Measurements from ENCODE around the gene PRDM16. TPM values are rescaled to one million over a fixed set of nuclear protein-coding genes. Genes with fewer than 3 reads are reported as not detected.

The PRDM16 gene
- polyA plus RNA-seq, 1 of the 3 experiments (the other 2 are of a cell fraction) = not detected

DNA sequence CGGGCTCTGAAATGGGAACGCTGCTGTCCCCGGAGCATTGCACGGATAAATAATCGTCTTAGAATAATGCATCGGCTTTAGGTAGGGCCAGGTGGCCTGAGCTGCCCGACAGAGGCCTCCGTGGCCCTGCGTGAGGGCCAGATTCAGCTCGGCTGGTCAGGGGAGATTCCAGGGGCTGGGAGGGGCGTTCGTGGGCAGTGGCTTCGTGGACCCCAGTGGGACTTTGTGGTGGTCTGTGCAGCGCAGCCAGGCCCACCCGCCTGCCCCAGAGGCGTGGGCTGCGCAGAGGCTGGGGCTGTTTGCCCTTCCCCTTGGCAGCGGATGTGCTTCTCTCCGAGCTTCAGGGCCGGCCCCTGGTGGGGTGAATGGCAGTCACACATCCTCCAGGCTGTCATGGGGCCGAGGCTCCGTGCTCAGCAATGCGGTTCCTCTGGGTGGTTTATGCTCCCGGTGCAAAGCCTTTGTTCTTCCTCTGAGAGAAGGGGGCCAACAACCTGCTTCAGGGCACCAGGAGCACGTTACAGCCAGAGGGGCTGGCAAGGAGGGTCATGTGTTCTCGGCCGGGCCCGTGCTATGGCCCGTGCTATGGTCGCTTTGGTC lies 104.5 kb downstream of the PRDM16 start (continued):
- TF ChIP-seq, protein P1, sequence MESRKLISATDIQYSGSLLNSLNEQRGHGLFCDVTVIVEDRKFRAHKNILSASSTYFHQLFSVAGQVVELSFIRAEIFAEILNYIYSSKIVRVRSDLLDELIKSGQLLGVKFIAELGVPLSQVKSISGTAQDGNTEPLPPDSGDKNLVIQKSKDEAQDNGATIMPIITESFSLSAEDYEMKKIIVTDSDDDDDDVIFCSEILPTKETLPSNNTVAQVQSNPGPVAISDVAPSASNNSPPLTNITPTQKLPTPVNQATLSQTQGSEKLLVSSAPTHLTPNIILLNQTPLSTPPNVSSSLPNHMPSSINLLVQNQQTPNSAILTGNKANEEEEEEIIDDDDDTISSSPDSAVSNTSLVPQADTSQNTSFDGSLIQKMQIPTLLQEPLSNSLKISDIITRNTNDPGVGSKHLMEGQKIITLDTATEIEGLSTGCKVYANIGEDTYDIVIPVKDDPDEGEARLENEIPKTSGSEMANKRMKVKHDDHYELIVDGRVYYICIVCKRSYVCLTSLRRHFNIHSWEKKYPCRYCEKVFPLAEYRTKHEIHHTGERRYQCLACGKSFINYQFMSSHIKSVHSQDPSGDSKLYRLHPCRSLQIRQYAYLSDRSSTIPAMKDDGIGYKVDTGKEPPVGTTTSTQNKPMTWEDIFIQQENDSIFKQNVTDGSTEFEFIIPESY (IDR thresholded peaks at IDR 0.05; ENCODE audit: borderline replicate concordance, low read depth) = no peak
- TF ChIP-seq TEAD4 (IDR thresholded peaks at IDR 0.05; ENCODE audit: borderline replicate concordance, insufficient read depth) = no peak
- no peak for TF ChIP-seq SIN3A (IDR thresholded peaks at IDR 0.05; ENCODE audit: borderline replicate concordance, low read depth, low read length)
- no peak for TF ChIP-seq TCF12 (IDR thresholded peaks at IDR 0.05)
- no peak for TF ChIP-seq POLR2AphosphoS5 (IDR thresholded peaks at IDR 0.05; ENCODE audit: low read depth, low read length)
- TF ChIP-seq FOSL2 (IDR thresholded peaks at IDR 0.05; ENCODE audit: borderline replicate concordance, low read depth) = no peak
- TF ChIP-seq, protein P2, sequence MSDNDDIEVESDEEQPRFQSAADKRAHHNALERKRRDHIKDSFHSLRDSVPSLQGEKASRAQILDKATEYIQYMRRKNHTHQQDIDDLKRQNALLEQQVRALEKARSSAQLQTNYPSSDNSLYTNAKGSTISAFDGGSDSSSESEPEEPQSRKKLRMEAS (IDR thresholded peaks at IDR 0.05; ENCODE audit: low read depth) = no peak
- TF ChIP-seq YY1 (IDR thresholded peaks at IDR 0.05; ENCODE audit: low read depth) = no peak
- no peak for TF ChIP-seq RFX5 (IDR thresholded peaks at IDR 0.05; ENCODE audit: low read length)
- TF ChIP-seq, protein P3, sequence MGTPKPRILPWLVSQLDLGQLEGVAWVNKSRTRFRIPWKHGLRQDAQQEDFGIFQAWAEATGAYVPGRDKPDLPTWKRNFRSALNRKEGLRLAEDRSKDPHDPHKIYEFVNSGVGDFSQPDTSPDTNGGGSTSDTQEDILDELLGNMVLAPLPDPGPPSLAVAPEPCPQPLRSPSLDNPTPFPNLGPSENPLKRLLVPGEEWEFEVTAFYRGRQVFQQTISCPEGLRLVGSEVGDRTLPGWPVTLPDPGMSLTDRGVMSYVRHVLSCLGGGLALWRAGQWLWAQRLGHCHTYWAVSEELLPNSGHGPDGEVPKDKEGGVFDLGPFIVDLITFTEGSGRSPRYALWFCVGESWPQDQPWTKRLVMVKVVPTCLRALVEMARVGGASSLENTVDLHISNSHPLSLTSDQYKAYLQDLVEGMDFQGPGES (IDR thresholded peaks at IDR 0.05; ENCODE audit: low read depth, low read length) = no peak

DNA sequence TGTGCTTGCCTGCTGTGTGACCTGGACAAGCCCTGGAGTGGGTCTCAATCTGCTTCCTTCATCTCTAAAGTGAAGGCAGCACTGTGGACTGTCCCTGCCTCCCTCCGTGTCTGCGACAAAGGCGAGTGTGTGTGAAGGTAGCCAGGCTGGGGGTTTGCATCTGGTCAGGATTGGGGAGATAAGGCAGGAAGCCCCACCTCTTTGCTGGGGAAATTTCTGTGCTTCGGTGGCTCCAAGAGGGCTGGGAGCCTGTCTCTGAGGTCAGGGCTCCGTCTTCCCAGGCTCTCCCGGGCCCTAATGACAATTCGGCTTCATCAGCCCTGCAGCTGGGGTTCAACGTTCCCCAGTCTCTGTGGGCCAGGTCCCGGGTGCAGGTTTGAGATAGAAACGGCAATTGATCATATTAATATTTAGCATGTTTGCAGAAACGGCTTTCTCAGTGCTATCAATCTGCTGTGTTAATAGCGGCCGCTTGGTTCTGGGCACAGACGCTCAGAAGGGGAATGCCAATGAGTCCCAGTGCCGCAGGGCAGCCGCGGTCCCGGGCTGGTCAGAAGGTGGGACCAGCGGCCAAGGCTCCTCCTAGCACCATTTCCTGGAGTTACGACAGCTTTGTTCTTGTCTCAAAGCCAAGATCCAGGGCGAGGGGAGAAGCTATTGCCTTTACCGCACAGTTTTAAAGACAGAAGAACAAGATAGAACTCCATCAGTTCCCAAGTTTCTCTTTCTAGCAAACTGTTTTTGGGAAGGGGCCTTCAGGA lies 105.7 kb downstream of the PRDM16 start:
- no peak for DNase-seq
- Histone ChIP-seq H3K79me2 (ENCODE audit: insufficient read depth) (no peaks in the 10 kb centered on the region), H3K9me3 (no peaks in the 10 kb centered on the region), H4K20me1 (ENCODE audit: insufficient read depth) (no peaks in the 10 kb centered on the region), H3K27ac (ENCODE audit: low read depth in 2 of 2, low read length in 1 of 2) (no peak overlapping the region), H3K36me3 (replicated peaks in 1 of 2; ENCODE audit: control insufficient read depth in 1 of 2, insufficient read depth in 2 of 2, low read length in 1 of 2) (no peaks in the 10 kb centered on the region), H3F3A (replicated peaks; ENCODE audit: insufficient read depth) (no peaks in the 10 kb centered on the region), H3K9me2 (no peaks in the 10 kb centered on the region), H3K9ac (no peak overlapping the region), H3K27me3 (ENCODE audit: insufficient read depth) (no peaks in the 10 kb centered on the region), H3K4me3 (ENCODE audit: low read depth in 2 of 2, low read length in 1 of 2) (no peak overlapping the region), H3K4me2 (no peak overlapping the region), H3K4me1 (ENCODE audit: control insufficient read depth in 1 of 2, insufficient read depth in 2 of 2, low read depth in 1 of 2, low read length in 1 of 2) (peaks cover 0 to 4% of the 10 kb centered on the region in 2 experiments; a peak in 1 of 4 replicates), H2AFZ (ENCODE audit: low read depth) (no peak overlapping the region)
- TF ChIP-seq, protein P4, sequence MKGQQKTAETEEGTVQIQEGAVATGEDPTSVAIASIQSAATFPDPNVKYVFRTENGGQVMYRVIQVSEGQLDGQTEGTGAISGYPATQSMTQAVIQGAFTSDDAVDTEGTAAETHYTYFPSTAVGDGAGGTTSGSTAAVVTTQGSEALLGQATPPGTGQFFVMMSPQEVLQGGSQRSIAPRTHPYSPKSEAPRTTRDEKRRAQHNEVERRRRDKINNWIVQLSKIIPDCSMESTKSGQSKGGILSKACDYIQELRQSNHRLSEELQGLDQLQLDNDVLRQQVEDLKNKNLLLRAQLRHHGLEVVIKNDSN (IDR thresholded peaks at IDR 0.05; ENCODE audit: borderline replicate concordance, low read depth) = no peak
- TF ChIP-seq, protein P3 (IDR thresholded peaks at IDR 0.05; ENCODE audit: low read depth, low read length) = no peak
- TF ChIP-seq TEAD4 (IDR thresholded peaks at IDR 0.05; ENCODE audit: borderline replicate concordance, insufficient read depth) (no peak), GABPA (IDR thresholded peaks at IDR 0.05; ENCODE audit: low read depth) (no peak), RAD21 (IDR thresholded peaks at IDR 0.05; ENCODE audit: low read length) (no peak), JUND (IDR thresholded peaks at IDR 0.05) (no peak)
- POLR2A ChIA-PET = no interaction called here
- 32% methylated on average over 21 of the region's 22 CpGs for WGBS (ENCODE audit: low lambda C conversion rate)
- CTCF ChIA-PET = no interaction called here

Data from SK-N-SH (cell line).